Fibroblast of the aortic adventitia (primary cell): ENCODE data around the gene RGS7BP. TPM values are rescaled to one million over a fixed set of nuclear protein-coding genes. Genes with fewer than 3 reads are reported as not detected.

Experiments used
- DNase-seq: peaks from one replicate; pipeline ENCODE4 v3.0.0-alpha.2; 2010; ENCODE audit warnings: low read depth
- H3K4me3 ChIP-seq: 2 replicates; pipeline ENCODE4 v1.5.1; 2011; ENCODE audit warnings: low read depth, mild to moderate bottlenecking, control low read depth, low read length, moderate library complexity
- total RNA-seq: library from RNA; depleted of rRNA; stranded (reverse); fragments of >200 nt; gene quantifications from 2 replicates; pipeline ENCODE4 v1.2.3, GENCODE V29; 2012; ENCODE audit warnings: low replicate concordance
- TF ChIP-seq, protein P1 (sequence below): IDR thresholded peaks from 2 replicates; pipeline ENCODE4 v1.5.1; 2011; ENCODE audit warnings: mild to moderate bottlenecking, low read length, control low read depth, inconsistent platforms; ENCODE audit not compliant: insufficient read depth

RGS7BP gene
- total RNA-seq, 1 donor = 0.72 TPM

DNA sequence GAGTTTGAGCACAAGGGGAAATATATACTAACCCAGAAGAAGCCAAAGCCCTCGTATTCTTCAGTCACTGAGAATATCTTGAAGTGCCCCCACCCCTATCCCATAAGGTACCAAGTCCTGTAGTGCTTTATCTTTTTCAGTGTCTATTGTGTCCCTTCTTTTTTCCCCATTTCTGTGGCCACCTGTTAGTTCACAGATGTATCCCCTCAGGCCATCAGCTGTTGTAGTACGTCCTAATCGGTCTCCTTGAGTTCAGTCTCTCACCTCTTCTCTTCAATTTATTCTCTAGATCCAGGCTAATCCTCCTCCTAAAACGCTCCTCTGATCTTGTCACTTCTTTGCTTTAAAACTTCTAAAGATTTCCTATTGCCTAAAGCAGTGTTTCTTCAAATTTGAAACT, 10.4 kb downstream of the RGS7BP start:
- no peak for DNase-seq
- TF ChIP-seq, protein P1, sequence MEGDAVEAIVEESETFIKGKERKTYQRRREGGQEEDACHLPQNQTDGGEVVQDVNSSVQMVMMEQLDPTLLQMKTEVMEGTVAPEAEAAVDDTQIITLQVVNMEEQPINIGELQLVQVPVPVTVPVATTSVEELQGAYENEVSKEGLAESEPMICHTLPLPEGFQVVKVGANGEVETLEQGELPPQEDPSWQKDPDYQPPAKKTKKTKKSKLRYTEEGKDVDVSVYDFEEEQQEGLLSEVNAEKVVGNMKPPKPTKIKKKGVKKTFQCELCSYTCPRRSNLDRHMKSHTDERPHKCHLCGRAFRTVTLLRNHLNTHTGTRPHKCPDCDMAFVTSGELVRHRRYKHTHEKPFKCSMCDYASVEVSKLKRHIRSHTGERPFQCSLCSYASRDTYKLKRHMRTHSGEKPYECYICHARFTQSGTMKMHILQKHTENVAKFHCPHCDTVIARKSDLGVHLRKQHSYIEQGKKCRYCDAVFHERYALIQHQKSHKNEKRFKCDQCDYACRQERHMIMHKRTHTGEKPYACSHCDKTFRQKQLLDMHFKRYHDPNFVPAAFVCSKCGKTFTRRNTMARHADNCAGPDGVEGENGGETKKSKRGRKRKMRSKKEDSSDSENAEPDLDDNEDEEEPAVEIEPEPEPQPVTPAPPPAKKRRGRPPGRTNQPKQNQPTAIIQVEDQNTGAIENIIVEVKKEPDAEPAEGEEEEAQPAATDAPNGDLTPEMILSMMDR = no peak
- no peak overlapping the region for H3K4me3 ChIP-seq

DNA sequence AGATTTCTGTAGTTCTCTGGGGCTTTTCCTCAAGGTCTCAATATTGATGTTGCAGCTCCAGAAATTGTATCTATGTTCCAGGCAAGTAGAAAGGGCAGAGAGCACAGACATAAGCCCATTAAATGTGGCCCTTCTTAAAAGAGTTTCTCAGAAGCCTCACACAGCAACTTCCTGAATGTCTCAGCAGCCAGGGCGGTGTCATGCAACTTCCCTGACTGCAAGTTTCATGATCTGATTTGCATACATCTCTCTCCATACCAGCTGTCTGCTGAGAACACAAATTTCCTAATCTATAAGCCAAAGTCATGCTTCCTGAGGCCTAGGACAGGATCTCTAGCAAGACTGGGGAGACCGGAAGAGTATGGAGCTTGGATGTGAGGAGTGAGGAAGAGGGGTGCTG, 13.0 kb downstream of the RGS7BP start:
- TF ChIP-seq, protein P1 = no peak
- no peak for DNase-seq
- no peak overlapping the region for H3K4me3 ChIP-seq

DNA sequence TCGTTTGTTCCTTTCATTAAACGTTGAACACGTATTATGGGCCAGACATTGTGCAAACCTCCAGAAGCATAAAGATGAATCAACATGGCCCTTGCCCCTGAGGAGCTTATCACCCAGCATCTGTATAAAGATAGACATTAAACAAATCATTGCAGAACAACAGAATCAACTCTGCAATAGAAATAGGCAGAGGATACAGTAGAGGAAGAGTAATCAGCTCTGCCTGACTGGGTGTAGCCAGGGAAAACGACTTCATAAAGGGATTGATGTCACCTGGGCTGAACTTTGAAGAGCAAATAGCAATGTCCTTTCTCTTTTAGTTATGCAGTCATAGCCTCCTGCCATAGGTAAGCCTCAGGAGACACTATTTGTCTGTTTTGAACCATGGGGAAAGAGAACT, 13.4 kb downstream of the RGS7BP start:
- no peak for DNase-seq
- H3K4me3 ChIP-seq = no peak overlapping the region
- TF ChIP-seq, protein P1 = no peak

DNA sequence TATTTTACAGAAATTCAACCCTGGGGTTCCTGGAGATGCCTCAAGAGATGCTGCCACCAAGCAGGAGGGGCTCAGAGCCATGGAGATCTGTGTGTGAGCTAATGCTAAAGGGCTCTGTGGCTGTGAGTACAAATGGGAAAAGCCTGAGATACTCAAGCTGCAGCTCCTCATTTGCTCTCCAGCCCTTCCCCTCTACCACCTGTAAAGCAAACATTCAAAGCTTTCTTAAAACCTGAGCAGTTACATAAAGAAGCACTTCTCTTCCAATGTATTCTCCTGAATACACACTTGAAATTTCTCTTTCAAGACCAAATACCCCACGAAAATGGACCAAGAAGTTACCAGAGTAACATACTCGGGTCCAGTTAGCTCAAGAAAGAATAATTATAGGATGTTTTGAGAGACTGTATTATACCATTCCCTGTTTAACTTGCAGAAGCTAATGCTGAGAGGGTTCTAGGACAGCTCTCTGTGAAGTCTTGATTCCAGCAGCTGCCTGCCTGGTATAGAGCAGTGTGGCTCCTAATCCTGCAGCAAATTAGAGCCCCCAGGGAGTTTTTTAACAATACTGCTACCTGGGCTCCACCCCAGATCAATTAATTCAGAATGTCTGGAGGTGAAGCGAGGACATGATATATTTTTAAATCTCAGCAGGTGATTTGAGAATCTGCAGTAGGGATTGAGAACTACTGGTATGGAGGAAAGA, 21.1 kb downstream of the RGS7BP start:
- no peak for DNase-seq
- TF ChIP-seq, protein P1 = no peak
- H3K4me3 ChIP-seq = no peak overlapping the region

DNA sequence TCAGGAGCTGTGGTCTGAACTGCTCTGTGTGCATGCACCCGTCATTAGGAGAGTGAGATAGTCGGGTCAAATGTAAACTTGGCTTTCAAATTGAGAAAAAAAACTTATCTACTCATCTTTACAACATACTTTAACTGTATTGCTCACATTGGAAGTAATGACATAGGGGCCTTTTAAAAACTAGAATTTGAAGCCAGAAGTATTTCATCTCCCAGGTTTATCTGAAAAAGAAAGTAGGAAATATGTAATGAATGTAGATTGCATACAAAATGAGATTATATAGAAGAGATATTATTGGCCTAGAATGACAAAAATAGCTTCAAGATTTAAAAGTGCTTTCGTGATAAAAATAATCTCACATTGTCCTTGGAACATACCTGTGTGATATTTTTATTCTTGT, 24.3 kb downstream of the RGS7BP start:
- DNase-seq = no peak
- H3K4me3 ChIP-seq = no peak overlapping the region
- TF ChIP-seq, protein P1 = no peak

GRCh38 chr5:64532212-64532611, 26.4 kb downstream of the RGS7BP start:
- TF ChIP-seq, protein P1 = no peak
- DNase-seq = no peak
- no peak overlapping the region for H3K4me3 ChIP-seq

- DNase-seq = no peak
- TF ChIP-seq, protein P1 = no peak
- H3K4me3 ChIP-seq = no peak overlapping the region
These were observed 26.8 kb downstream of the RGS7BP start for GRCh38 chr5:64532657-64533056.
